H1 (cell line): ENCODE results near the gene INTS7. TPM values are rescaled to one million over a fixed set of nuclear protein-coding genes. Genes with fewer than 3 reads are reported as not detected.

Source experiments
- CTCF ChIA-PET: fragments of 300-600 bp; sonication (Branson Sonifier 250); formaldehyde crosslinking; loops from one replicate; lab custom pipeline; 2021; ENCODE audit not compliant: partially characterized antibody; lab: Charles Lee
- POLR2A ChIA-PET: fragments of 300-600 bp; sonication (Branson Sonifier 250); formaldehyde crosslinking; loops from one replicate; lab custom pipeline; 2021; ENCODE audit warnings: inconsistent platforms; ENCODE audit not compliant: partially characterized antibody; lab: Charles Lee
- DNase-seq, 2 experiments: peaks; one replicate each; pipeline versions ENCODE4 v3.0.0 to v3.0.0-alpha.2; 2010 to 2022; ENCODE audit warnings: low spot score in 2 of 2, low read depth in 1 of 2, mixed read lengths in 1 of 2
- FAIRE-seq: peaks from 2 replicates; lab custom pipeline; 2011; peaks lifted over from hg19 to GRCh38; lab: Jason Lieb, UNC
- H2AFZ ChIP-seq: 2 replicates; pipeline ENCODE4 v1.8.1; 2012; ENCODE audit warnings: low read length, inconsistent platforms
- H2AK5ac ChIP-seq: 2 replicates; pipeline ENCODE4 v1.6.1; 2013; ENCODE audit warnings: low read depth, low read length
- H2BK120ac ChIP-seq: replicated peaks from 2 replicates; pipeline ENCODE3; 2013; ENCODE audit warnings: low read depth, low read length, inconsistent platforms
- H2BK12ac ChIP-seq: 2 replicates; pipeline ENCODE4 v1.6.1; 2013; ENCODE audit warnings: low read depth, low read length
- H2BK15ac ChIP-seq: 2 replicates; pipeline ENCODE4 v1.6.1; 2013; ENCODE audit warnings: low read length
- H2BK20ac ChIP-seq: 2 replicates; pipeline ENCODE4 v1.6.1; 2013; ENCODE audit warnings: low read length
- H2BK5ac ChIP-seq: 2 replicates; pipeline ENCODE4 v1.6.1; 2013; ENCODE audit warnings: low read depth, low read length
- H3K14ac ChIP-seq: 2 replicates; pipeline ENCODE4 v1.6.1; 2013; ENCODE audit warnings: inconsistent platforms; ENCODE audit not compliant: insufficient read length
- H3K18ac ChIP-seq: 2 replicates; pipeline ENCODE4 v1.6.1; 2013; ENCODE audit warnings: low read length; ENCODE audit errors: extremely low read depth
- H3K23ac ChIP-seq: 2 replicates; pipeline ENCODE4 v1.6.1; 2013; ENCODE audit warnings: inconsistent platforms; ENCODE audit not compliant: insufficient read length
- H3K23me2 ChIP-seq: 2 replicates; pipeline ENCODE4 v1.6.1; 2013; ENCODE audit warnings: low read depth, low read length
- H3K27ac ChIP-seq: 2 replicates; pipeline ENCODE4 v1.6.1; 2011; ENCODE audit warnings: low read depth, low read length, inconsistent platforms
- H3K27me3 ChIP-seq, 4 experiments: replicated peaks in 1 of 4; 1 replicate in 1 of 4; 2 replicates in 3 of 4; pipeline versions ENCODE4 v1.6.1 to v1.8.1; 2011 to 2013; ENCODE audit warnings: low read length in 3 of 4, mild to moderate bottlenecking in 3 of 4, inconsistent platforms in 2 of 4, mixed read lengths in 2 of 4, moderate library complexity in 1 of 4; ENCODE audit not compliant: control insufficient read depth in 3 of 4, insufficient read depth in 3 of 4; ENCODE audit errors: extremely low read depth in 1 of 4
- H3K36me3 ChIP-seq, 4 experiments: 2 replicates each; pipeline versions ENCODE4 v1.6.1 to v1.8.1; 2011 to 2013; ENCODE audit warnings: mild to moderate bottlenecking in 4 of 4, low read length in 3 of 4, moderate library complexity in 2 of 4, control low read depth in 1 of 4, inconsistent platforms in 1 of 4; ENCODE audit not compliant: insufficient read depth in 4 of 4, control insufficient read depth in 2 of 4
- H3K4ac ChIP-seq: replicated peaks from 2 replicates; pipeline ENCODE3; 2013; ENCODE audit warnings: low read length, low read depth, mixed read lengths, inconsistent platforms; ENCODE audit not compliant: insufficient read length
- H3K4me1 ChIP-seq, 4 experiments: replicated peaks in 1 of 4; 1 replicate in 1 of 4; 2 replicates in 3 of 4; pipeline versions ENCODE4 v1.6.1 to v1.8.1; 2011 to 2013; ENCODE audit warnings: low read length in 3 of 4, inconsistent platforms in 2 of 4, mixed read lengths in 1 of 4; ENCODE audit not compliant: insufficient read depth in 4 of 4, control insufficient read depth in 3 of 4
- H3K4me2 ChIP-seq, 2 experiments: 2 replicates each; pipeline versions ENCODE4 v1.6.1 to v1.8.1; 2011 to 2013; ENCODE audit warnings: low read depth in 2 of 2, low read length in 2 of 2, control low read depth in 1 of 2, inconsistent platforms in 1 of 2, mild to moderate bottlenecking in 1 of 2; ENCODE audit not compliant: insufficient read depth in 1 of 2
- H3K4me3 ChIP-seq, 4 experiments: fragments of 200-600, 300-600 bp in 1 of 4; sonication (generic), shearing (Covaris generic), sonication (Bioruptor Twin) in 1 of 4; 2 replicates each; pipeline versions ENCODE4 v1.5.1 to v1.8.1; 2011 to 2016; ENCODE audit warnings: low read length in 4 of 4, low read depth in 3 of 4, control low read depth in 2 of 4, inconsistent platforms in 2 of 4, mild to moderate bottlenecking in 2 of 4, mixed read lengths in 1 of 4, moderate library complexity in 1 of 4; ENCODE audit not compliant: insufficient read depth in 2 of 4; ENCODE audit errors: extremely low read depth in 1 of 4
- H3K56ac ChIP-seq: replicated peaks from 2 replicates; pipeline ENCODE3; 2013; ENCODE audit warnings: low read depth, mild to moderate bottlenecking, mixed read lengths, low read length, inconsistent platforms; ENCODE audit not compliant: insufficient read length
- H3K79me1 ChIP-seq: 2 replicates; pipeline ENCODE4 v1.6.1; 2013; ENCODE audit warnings: low read depth, low read length, control low read depth
- H3K79me2 ChIP-seq, 2 experiments: 2 replicates each; pipeline versions ENCODE4 v1.6.1 to v1.8.1; 2012 to 2013; ENCODE audit warnings: low read length in 2 of 2, mild to moderate bottlenecking in 2 of 2, inconsistent platforms in 1 of 2; ENCODE audit not compliant: insufficient read depth in 2 of 2, control insufficient read depth in 1 of 2
- H3K9ac ChIP-seq, 4 experiments: replicated peaks in 1 of 4; 1 replicate in 1 of 4; 2 replicates in 3 of 4; pipeline versions ENCODE4 v1.6.1 to v1.8.1; 2011 to 2013; ENCODE audit warnings: low read depth in 3 of 4, low read length in 3 of 4, control low read depth in 2 of 4, mild to moderate bottlenecking in 2 of 4, moderate library complexity in 2 of 4, inconsistent platforms in 1 of 4; ENCODE audit errors: extremely low read depth in 1 of 4
- H3K9me3 ChIP-seq, 2 experiments: 2 replicates each; pipeline versions ENCODE4 v1.6.1 to v1.8.1; 2012 to 2013; ENCODE audit warnings: mild to moderate bottlenecking in 2 of 2, moderate library complexity in 2 of 2, control low read depth in 1 of 2, inconsistent platforms in 1 of 2, low read depth in 1 of 2, low read length in 1 of 2, mixed read lengths in 1 of 2; ENCODE audit not compliant: insufficient read depth in 2 of 2
- H4K20me1 ChIP-seq, 2 experiments: replicated peaks in 1 of 2; 2 replicates each; pipeline versions ENCODE3 to v1.8.1; 2011 to 2013; ENCODE audit warnings: inconsistent platforms in 2 of 2, low read length in 2 of 2, mild to moderate bottlenecking in 1 of 2; ENCODE audit not compliant: insufficient read depth in 2 of 2, control insufficient read depth in 1 of 2
- H4K5ac ChIP-seq: 2 replicates; pipeline ENCODE4 v1.6.1; 2013; ENCODE audit warnings: low read length, low read depth, mixed read lengths, inconsistent platforms; ENCODE audit not compliant: insufficient read length
- H4K8ac ChIP-seq: 2 replicates; pipeline ENCODE4 v1.8.0; 2013; ENCODE audit warnings: mild to moderate bottlenecking, moderate library complexity, low read length, inconsistent platforms; ENCODE audit not compliant: insufficient read depth; ENCODE audit errors: extremely low read depth
- H4K91ac ChIP-seq: replicated peaks from 2 replicates; pipeline ENCODE3; 2013; ENCODE audit warnings: low read length, mixed read lengths, inconsistent platforms; ENCODE audit not compliant: insufficient read length
- KDM1A ChIP-seq: fragments of 200-600, 300-600 bp; sonication (generic); IDR thresholded peaks from 2 replicates; pipeline ENCODE4 v1.7.1; 2016; ENCODE audit warnings: mild to moderate bottlenecking, low read length, borderline replicate concordance
- TAF1 ChIP-seq: IDR thresholded peaks from 2 replicates; pipeline ENCODE4 v1.6.1; 2011; ENCODE audit warnings: mild to moderate bottlenecking, low read depth, low read length
- WGBS, 2 experiments: shearing (Covaris generic) in 1 of 2; methylation state at CpG; one replicate each; pipeline versions ENCODE4 v1.1.6 to v1.1.7; 2013 to 2015; ENCODE audit warnings: low lambda C conversion rate in 2 of 2, mixed read lengths in 2 of 2, inconsistent platforms in 1 of 2, low coverage in 1 of 2, missing lambda C conversion rate in 1 of 2; ENCODE audit not compliant: insufficient replicate concordance in 2 of 2, insufficient coverage in 1 of 2, insufficient read length in 1 of 2; ENCODE audit errors: extremely low coverage in 1 of 2, missing lambda C conversion rate in 1 of 2; 5-methylcytosine and 5-hydroxymethylcytosine counted together
- polyA plus RNA-seq, 7 experiments: library from polyadenylated mRNA; depleted of rRNA in 3 of 7; stranded (reverse) in 5 of 7; unstranded in 2 of 7; fragments of >200 nt in 5 of 7; fragments of 200-250 nt in 2 of 7; gene quantifications; 1 replicate in 5 of 7; 2 replicates in 1 of 7; 4 replicates in 1 of 7; pipeline versions ENCODE4 v1.2.1 to v1.2.3, GENCODE V29; 2011 to 2013; ENCODE audit warnings: missing spikeins in 2 of 7, mixed read lengths in 2 of 7
- total RNA-seq: library from RNA; stranded (reverse); fragmentation: NEBNext Ultra II Directional; extraction: Animal tissue kit (Norgen Biotek cat#: 25700); gene quantifications from 2 replicates; pipeline ENCODE4 v1.2.1, GENCODE V29; 2021

Gene INTS7
- total and polyA plus RNA-seq, 2 of the 8 experiments (the other 6 are each of a cell fraction or from before 2014, with no cell fraction given): 15.2 to 22.4 TPM

GRCh38 chr1:212021563-212021962 lies 13.8 kb downstream of the INTS7 start:
- no peak overlapping the region for H3K27ac ChIP-seq
- no peak overlapping the region for H2AK5ac ChIP-seq
- H3K56ac ChIP-seq: no peak overlapping the region
- no peak overlapping the region for H2BK20ac ChIP-seq
- no peak overlapping the region for H3K18ac ChIP-seq
- H3K9me3 ChIP-seq: peaks cover 5 to 8% of the 10 kb centered on the region in 2 experiments; a peak in 3 of 4 replicates
- H3K79me2 ChIP-seq: peaks cover 0 to 42% of the 10 kb centered on the region in 2 experiments; a peak in 2 of 4 replicates
- H3K23me2 ChIP-seq: no peaks in the 10 kb centered on the region
- no peak overlapping the region for H3K4me3 ChIP-seq
- 95% methylated on average over 2 of the region's 2 CpGs; no CpG with 5 or more reads in 1 of the 2 experiments for WGBS, 2 experiments
- no peak overlapping the region for H2BK15ac ChIP-seq
- H4K20me1 ChIP-seq: no peaks in the 10 kb centered on the region
- H3K79me1 ChIP-seq: no peaks in the 10 kb centered on the region
- H4K5ac ChIP-seq: no peak overlapping the region
- no peak overlapping the region for H4K8ac ChIP-seq
- ChIA-PET POLR2A (interaction anchor here (1.8 kb wide), 1 partner anchor 14 kb away, joined by 6 read pairs; the partner anchor contains the start of genes DTL and INTS7), CTCF (interaction anchor here (0.8 to 2.2 kb wide), 4 partner anchors 9 to 323 kb away, joined by 3 to 9 read pairs (median 6); partner anchors contain the start of genes DTL and INTS7)
- no peak overlapping the region for H3K9ac ChIP-seq
- no peak overlapping the region for H3K4ac ChIP-seq
- H3K23ac ChIP-seq: no peak overlapping the region
- H3K36me3 ChIP-seq: peaks cover 0 to 12% (median 4%) of the 10 kb centered on the region in 4 experiments; a peak in 6 of 8 replicates
- no peak overlapping the region for H2AFZ ChIP-seq
- no peaks in the 10 kb centered on the region for H3K27me3 ChIP-seq
- no peak overlapping the region for H2BK120ac ChIP-seq
- H2BK12ac ChIP-seq: no peak overlapping the region
- no peak for DNase-seq
- H2BK5ac ChIP-seq: no peak overlapping the region
- no peaks in the 10 kb centered on the region for H3K4me1 ChIP-seq
- H3K14ac ChIP-seq: no peak overlapping the region
- H3K4me2 ChIP-seq: no peak overlapping the region
- FAIRE-seq: no peak
- TF ChIP-seq TAF1: no peak
- TF ChIP-seq KDM1A: peak; percentile 11; the same call in 1 of the 2 replicates
- H4K91ac ChIP-seq: no peak overlapping the region
